Panc1 (cell line): ENCODE results near the gene SLIT1. TPM values are rescaled to one million over a fixed set of nuclear protein-coding genes. Genes with fewer than 3 reads are reported as not detected.

ENCODE experiments used
- ATAC-seq: fragments of 200-7000 bp; cut with Tn5 transposase; 2 replicates; pipeline ENCODE4 v1.9.1; 2020; ENCODE audit warnings: mild to moderate bottlenecking, moderate library complexity
- BruUV-seq: library from RNA; stranded (reverse); fragments of 400-500 nt; replicated peaks from 2 replicates; lab custom pipeline; 2021; lab: Mats Ljungman, UMichigan
- CTCF ChIA-PET: fragments of 300-600 bp; sonication (Branson Sonifier 250); formaldehyde crosslinking; loops from one replicate; lab custom pipeline; 2022; ENCODE audit warnings: antibody characterized with exemption; lab: Charles Lee
- POLR2A ChIA-PET: fragments of 300-600 bp; sonication (Branson Sonifier 250); formaldehyde crosslinking; loops from one replicate; lab custom pipeline; 2022; ENCODE audit warnings: antibody characterized with exemption; lab: Charles Lee
- DNase-seq: peaks from one replicate; pipeline ENCODE4 v3.0.0-alpha.2; 2010; ENCODE audit warnings: low read depth, low spot score
- H3K27ac ChIP-seq: 2 replicates; pipeline ENCODE4 v1.5.1; 2011; ENCODE audit warnings: mild to moderate bottlenecking, low read length, inconsistent platforms
- H3K27me3 ChIP-seq: fragments of 200-500 bp; sonication (Bioruptor generic); 2 replicates; pipeline ENCODE4 v1.6.0; 2014; ENCODE audit warnings: low read length, inconsistent platforms; ENCODE audit not compliant: control insufficient read depth, insufficient read depth
- H3K36me3 ChIP-seq: fragments of 200-500 bp; sonication (Bioruptor generic); 2 replicates; pipeline ENCODE4 v1.5.1; 2014; ENCODE audit warnings: inconsistent platforms, mild to moderate bottlenecking, low read length, moderate library complexity; ENCODE audit not compliant: control insufficient read depth, insufficient read depth
- H3K4me1 ChIP-seq: 2 replicates; pipeline ENCODE4 v1.5.1; 2011; ENCODE audit warnings: inconsistent platforms, mild to moderate bottlenecking, low read length, moderate library complexity; ENCODE audit not compliant: control insufficient read depth, insufficient read depth
- H3K4me3 ChIP-seq, 2 experiments: 2 replicates each; pipeline ENCODE4 v1.5.1; 2011 to 2012; ENCODE audit warnings: low read depth in 2 of 2, low read length in 2 of 2, mild to moderate bottlenecking in 2 of 2, inconsistent platforms in 1 of 2, moderate library complexity in 1 of 2
- H3K9me3 ChIP-seq: fragments of 200-500 bp; sonication (Bioruptor generic); 2 replicates; pipeline ENCODE4 v1.5.1; 2014; ENCODE audit warnings: low read depth, mild to moderate bottlenecking, inconsistent platforms, low read length, moderate library complexity; ENCODE audit not compliant: control insufficient read depth, insufficient read depth
- POLR2AphosphoS5 ChIP-seq: IDR thresholded peaks from 2 replicates; pipeline ENCODE4 v1.6.1; 2012; ENCODE audit warnings: mild to moderate bottlenecking, low read depth, low read length, moderate library complexity
- SIN3A ChIP-seq: IDR thresholded peaks from 2 replicates; pipeline ENCODE4 v1.6.1; 2012; ENCODE audit warnings: low read depth, mild to moderate bottlenecking, low read length, moderate library complexity, borderline replicate concordance; ENCODE audit not compliant: insufficient read depth
- TCF7L2 ChIP-seq: IDR thresholded peaks from 2 replicates; pipeline ENCODE4 v1.6.1; 2011; ENCODE audit warnings: mild to moderate bottlenecking, low read depth, low read length, inconsistent platforms
- in situ Hi-C: cut with HindIII; loops from 2 replicates; pipeline ENCODE4 v1.10.0; 2016; ENCODE audit warnings: low sequenced_read_pairs, low pct_unique_long_range_greater_than_20kb
- intact Hi-C: fragments of 100-400 bp; cut with micrococcal nuclease; formaldehyde crosslinking; loops from one replicate; pipeline ENCODE4 v1.10.0; 2022; ENCODE audit not compliant: unreplicated experiment
- total RNA-seq: library from RNA; stranded (reverse); gene quantifications from one replicate; pipeline ENCODE4 v1.2.1, GENCODE V29; 2021; ENCODE audit not compliant: unreplicated experiment
- TF ChIP-seq, protein P1 (sequence below): fragments of 450-650 bp; IDR thresholded peaks from 2 replicates; pipeline ENCODE4 v1.5.1; 2017; ENCODE audit warnings: mild to moderate bottlenecking
- TF ChIP-seq, protein P2 (sequence below), 2 experiments: IDR thresholded peaks; 2 replicates each; pipeline ENCODE4 v1.6.1; 2011 to 2012; ENCODE audit warnings: low read depth in 2 of 2, control low read depth in 1 of 2, low read length in 1 of 2, mild to moderate bottlenecking in 1 of 2, moderate library complexity in 1 of 2; ENCODE audit not compliant: insufficient read depth in 1 of 2

SLIT1 gene
- total RNA-seq, 1 experiment from 2014 or later: 2.6 TPM

DNA sequence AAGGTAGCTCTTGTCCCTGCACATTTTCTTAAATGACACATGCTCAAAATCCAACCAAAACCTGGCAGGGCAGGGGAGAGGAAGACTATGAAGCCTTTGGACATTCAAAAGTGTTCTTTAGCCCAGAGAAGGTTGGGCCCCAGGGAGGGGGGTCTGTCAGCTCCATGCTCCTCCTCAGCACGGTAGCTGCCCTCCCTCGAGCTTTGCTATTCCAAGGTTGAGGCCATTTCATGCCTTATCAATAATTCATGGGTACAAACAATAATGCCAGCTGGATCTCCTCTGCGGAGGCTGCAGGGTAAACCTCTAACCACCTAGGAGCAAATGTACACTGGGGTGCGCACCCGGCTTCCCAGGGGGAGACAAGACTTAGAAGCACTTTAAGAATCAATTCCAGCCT, 61.5 kb downstream of the SLIT1 start:
- BruUV-seq: no TSS peak
- ChIA-PET CTCF (interaction anchor here (0.6 to 1.9 kb wide), 3 partner anchors 51 to 71 kb away, joined by 3 to 4 read pairs (median 4); no protein-coding TSS in a partner anchor), POLR2A (no interaction called here)
- ATAC-seq (no peak), DNase-seq (no peak)
- H3K4me3 ChIP-seq: no peak overlapping the region
- no peaks in the 10 kb centered on the region for H3K9me3 ChIP-seq
- in situ Hi-C loops: no loop called here
- peaks cover 13% of the 10 kb centered on the region for H3K27me3 ChIP-seq
- H3K27ac ChIP-seq: no peak overlapping the region
- H3K4me1 ChIP-seq: no peaks in the 10 kb centered on the region
- intact Hi-C loops: no loop called here
- TF ChIP-seq, protein P1, sequence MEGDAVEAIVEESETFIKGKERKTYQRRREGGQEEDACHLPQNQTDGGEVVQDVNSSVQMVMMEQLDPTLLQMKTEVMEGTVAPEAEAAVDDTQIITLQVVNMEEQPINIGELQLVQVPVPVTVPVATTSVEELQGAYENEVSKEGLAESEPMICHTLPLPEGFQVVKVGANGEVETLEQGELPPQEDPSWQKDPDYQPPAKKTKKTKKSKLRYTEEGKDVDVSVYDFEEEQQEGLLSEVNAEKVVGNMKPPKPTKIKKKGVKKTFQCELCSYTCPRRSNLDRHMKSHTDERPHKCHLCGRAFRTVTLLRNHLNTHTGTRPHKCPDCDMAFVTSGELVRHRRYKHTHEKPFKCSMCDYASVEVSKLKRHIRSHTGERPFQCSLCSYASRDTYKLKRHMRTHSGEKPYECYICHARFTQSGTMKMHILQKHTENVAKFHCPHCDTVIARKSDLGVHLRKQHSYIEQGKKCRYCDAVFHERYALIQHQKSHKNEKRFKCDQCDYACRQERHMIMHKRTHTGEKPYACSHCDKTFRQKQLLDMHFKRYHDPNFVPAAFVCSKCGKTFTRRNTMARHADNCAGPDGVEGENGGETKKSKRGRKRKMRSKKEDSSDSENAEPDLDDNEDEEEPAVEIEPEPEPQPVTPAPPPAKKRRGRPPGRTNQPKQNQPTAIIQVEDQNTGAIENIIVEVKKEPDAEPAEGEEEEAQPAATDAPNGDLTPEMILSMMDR: no peak
- no peak for TF ChIP-seq POLR2AphosphoS5
- no peak for TF ChIP-seq SIN3A
- H3K36me3 ChIP-seq: no peaks in the 10 kb centered on the region

DNA sequence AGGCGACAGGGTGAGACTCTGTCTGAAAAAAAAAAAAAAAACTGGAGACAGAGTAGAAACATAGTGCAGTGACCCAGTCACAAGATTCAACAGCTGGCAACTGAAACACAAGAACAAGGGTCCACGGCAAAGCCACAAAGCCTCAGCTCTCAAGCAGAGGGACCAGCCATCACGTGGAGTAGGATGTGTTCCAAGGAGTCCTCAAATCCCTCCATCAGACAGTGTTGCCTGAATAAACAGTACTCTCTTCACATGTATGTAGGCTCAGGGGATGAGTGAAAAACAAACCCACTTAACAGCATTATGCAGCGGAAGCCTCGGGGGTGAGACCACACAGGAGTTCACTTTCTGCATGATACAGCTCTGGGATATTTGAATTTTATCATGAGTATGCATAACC, 62.0 kb downstream of the SLIT1 start:
- H3K27ac ChIP-seq: no peak overlapping the region
- ChIA-PET POLR2A (no interaction called here), CTCF (interaction anchor here (0.6 to 1.9 kb wide), 4 partner anchors 51 to 727 kb away, joined by 3 to 4 read pairs (median 4); no protein-coding TSS in a partner anchor)
- no peak for DNase-seq
- no peaks in the 10 kb centered on the region for H3K9me3 ChIP-seq
- no peak for ATAC-seq
- intact Hi-C loops: no loop called here
- no peak overlapping the region for H3K4me3 ChIP-seq
- TF ChIP-seq POLR2AphosphoS5 (no peak), SIN3A (no peak), TCF7L2 (no peak)
- TF ChIP-seq, protein P1: no peak
- TF ChIP-seq, protein P2, sequence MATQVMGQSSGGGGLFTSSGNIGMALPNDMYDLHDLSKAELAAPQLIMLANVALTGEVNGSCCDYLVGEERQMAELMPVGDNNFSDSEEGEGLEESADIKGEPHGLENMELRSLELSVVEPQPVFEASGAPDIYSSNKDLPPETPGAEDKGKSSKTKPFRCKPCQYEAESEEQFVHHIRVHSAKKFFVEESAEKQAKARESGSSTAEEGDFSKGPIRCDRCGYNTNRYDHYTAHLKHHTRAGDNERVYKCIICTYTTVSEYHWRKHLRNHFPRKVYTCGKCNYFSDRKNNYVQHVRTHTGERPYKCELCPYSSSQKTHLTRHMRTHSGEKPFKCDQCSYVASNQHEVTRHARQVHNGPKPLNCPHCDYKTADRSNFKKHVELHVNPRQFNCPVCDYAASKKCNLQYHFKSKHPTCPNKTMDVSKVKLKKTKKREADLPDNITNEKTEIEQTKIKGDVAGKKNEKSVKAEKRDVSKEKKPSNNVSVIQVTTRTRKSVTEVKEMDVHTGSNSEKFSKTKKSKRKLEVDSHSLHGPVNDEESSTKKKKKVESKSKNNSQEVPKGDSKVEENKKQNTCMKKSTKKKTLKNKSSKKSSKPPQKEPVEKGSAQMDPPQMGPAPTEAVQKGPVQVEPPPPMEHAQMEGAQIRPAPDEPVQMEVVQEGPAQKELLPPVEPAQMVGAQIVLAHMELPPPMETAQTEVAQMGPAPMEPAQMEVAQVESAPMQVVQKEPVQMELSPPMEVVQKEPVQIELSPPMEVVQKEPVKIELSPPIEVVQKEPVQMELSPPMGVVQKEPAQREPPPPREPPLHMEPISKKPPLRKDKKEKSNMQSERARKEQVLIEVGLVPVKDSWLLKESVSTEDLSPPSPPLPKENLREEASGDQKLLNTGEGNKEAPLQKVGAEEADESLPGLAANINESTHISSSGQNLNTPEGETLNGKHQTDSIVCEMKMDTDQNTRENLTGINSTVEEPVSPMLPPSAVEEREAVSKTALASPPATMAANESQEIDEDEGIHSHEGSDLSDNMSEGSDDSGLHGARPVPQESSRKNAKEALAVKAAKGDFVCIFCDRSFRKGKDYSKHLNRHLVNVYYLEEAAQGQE (IDR thresholded peaks at IDR 0.05; ENCODE audit: insufficient read depth in 1 of 2, low read depth in 2 of 2, low read length in 1 of 2): no peak
- H3K36me3 ChIP-seq: no peaks in the 10 kb centered on the region
- in situ Hi-C loops: no loop called here
- H3K27me3 ChIP-seq: peaks cover 13% of the 10 kb centered on the region
- no TSS peak for BruUV-seq
- no peaks in the 10 kb centered on the region for H3K4me1 ChIP-seq
